NCI-H774 (cell line): Measurements from ENCODE around the gene NRAP.

Experiments used
- DNase-seq: peaks from one replicate; lab custom pipeline; 2025; lab: John Stamatoyannopoulos, UW

The NRAP gene

DNA sequence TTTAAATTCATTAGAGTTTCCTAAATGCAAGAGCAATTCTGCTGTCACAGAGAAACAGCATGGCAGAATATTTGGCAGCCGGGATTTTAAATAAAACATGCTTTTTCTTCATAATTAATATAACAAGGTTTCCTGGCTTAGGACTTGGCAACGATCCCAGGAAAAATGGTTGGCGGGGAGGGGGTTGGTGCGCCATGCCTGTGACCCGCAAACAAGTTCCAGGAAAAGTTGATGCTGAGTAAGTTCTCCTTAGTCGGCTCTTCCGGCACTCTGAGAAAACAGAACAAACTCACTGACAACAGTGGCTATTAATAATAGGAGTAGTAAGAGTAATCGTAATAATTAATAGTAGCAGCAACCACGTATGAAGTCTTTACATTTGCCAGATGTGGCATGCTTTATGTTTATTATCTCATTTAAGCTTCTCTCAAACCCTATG, 106.4 kb downstream of the NRAP start:
- DNase-seq, result no peak

DNA sequence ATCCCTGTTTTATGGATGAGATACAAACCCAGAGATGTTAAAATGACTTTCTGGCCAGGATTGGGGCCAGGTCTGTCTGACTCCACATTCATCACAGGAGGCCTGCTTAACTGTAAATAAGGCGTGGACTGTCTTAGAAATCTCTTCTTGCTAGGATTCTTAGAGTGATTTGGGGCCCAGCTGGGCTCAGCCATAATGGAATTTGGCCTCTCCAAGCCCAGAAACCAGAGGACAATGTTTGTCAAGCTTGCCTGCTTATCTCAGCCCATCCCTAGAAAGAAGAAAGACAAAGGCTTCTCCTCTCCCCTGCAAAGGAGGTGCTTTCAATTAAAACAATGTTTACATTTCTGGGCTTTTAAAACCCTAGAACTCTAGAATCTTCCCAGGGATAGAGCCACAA, 108.1 kb downstream of the NRAP start:
- no peak for DNase-seq

DNA sequence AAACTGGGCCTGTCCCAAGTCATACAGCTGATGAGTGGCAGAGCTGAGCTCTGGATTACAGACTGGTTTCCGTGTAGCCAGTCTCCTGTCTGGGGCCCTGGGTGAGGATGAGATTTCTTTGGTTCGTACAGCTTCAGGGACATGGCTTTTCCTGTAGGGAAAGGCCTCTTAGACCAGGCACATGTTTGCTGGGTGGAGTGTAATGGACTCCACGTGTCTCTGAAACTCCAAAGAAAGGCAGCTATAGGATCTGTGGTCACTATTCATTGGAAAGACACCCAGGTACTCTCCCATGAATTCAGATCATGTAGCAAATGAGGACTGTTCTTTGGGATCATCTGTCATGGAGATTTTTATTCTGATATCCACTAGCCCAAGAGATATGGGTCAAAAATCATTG, 108.6 kb downstream of the NRAP start:
- DNase-seq, result no peak

DNA sequence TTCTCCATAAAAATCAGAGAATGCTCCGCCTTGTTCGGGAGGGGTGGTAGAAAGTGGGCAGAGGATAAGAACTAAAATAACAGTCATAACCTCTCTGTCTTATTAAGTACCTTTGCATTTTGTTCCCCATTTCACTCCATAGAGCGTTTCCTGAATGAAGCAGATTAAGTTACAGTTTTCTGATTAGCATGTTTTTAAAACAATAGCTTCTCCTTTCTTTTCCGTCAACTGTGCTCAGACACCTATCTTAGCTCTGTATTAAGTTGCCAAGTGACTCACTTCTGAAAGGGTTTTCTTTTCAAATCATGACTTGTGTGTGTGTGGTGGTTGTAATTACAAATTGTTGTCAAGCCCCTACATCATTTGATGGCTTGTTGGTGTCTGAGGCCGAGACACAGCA, 109.6 kb downstream of the NRAP start:
- DNase-seq, result no peak

DNA sequence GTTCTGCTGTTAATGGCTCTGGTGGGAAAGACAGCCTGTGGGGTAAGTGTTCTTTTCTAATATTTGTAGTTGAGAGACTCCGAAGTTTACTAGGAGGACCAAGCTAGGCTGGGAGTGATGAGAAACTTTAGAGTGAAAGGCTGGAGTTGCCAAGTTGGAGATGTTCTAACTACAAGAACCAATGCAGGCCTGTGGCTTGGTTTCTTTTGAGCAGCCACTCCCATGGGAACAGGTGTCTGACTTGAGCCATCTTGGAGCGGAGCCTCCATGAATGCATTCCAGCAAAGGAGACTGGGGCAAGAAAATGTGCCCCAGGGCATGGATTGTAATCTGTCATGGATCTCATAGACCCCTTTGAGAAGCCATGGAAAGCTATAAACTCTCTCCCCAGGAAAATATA, 110.7 kb downstream of the NRAP start:
- DNase-seq, result no peak

DNA sequence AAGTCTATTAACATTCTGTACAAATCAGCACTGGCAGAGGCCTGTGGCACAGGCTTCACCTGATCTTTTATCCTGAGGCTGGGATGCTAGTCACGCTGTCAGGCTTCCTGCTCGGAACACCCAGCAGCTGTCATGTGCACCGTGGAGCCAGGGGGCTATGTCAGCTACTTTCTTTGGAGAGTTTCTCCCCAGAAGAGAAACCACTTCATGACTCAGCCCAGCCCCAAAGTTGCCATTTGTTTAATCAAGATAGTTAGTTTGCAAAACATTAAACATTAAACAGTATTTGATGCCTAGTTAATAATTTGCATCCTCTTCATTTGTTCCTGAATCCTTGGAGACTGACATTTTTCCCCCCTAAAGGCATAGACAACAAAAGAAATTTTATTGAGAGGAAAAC, 111.1 kb downstream of the NRAP start, which contains the start of gene HABP2:
TSS of gene HABP2 (plus strand) at position 353 of the 400 bp plus-strand sequence. CDS start 69 bp downstream, outside the sequence.
- no peak for DNase-seq

DNA sequence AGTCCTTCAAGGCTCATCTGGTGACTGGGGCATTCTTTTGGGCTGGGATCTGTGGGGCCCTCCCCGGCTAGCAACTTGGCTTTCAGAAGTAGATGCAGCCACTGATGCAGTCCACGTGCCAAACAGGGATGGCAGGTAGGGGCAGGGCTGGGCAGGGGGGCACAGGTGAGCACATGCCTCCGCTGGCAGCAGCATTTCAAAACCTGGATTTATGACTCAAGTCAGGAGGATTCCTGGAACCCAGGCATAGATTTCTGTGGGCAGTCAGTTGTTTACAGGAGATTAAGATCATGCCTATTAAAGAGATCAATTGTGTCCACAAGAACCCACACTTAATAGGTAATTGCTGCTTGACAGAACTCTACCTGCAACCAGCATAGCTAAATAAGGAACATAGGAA, 111.8 kb downstream of the NRAP start:
- no peak for DNase-seq

DNA sequence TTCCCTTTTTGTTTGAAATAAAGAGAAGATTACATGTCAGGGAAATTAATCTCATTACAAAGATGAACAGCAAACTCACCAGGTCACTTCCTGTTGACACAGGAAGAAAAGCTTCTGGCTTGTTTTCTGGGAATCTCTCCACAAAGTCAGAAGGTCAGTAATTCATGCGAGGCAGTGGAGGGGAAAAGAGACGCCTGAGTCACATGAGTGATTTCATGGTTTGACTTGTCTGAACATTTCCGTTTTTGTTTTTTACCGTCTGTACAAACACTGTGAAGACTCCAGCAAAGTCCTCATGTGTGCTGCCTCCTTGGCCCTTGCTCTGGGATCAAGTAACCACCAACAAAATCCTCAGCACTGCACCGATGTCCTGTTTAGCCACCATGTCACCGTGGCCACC, 113.5 kb downstream of the NRAP start:
- no peak for DNase-seq

DNA sequence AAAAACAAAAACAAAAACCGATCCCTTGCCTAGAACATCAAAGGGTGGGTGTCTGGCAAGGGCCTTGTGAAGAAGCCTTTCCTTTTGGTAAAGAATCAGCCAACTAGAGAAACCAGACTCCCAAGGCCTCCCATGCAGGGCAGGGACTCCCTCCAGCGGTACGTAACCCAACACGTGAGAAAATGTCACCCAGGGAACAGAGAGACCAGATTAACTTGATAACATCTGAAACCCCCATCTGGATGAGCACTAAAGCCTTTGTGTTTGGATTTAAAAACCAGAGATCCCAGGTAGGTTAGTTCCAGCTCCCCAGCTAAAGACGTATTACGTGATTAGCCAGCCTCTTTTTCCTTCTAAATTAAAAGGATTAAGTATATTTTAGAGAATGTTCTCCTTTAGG, 114.0 kb downstream of the NRAP start:
- DNase-seq, result no peak

DNA sequence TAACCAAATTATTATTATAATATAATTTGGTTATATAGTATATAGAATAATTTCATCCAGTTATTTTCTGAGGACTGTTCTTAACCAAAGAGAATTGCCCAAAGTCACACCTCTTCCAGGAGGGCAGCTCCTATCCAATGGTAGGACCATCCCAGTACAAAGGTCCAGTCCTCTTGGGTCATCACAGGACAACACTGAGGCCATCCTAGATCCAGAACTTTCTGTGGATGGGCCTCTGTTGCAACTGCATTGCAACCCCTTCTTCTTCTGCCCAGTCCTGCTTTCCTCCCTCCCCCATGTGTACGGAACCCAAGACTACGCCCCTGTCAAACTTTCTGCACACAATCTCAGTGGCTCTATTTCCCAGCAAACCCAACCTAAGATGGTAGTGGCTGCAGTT, 116.4 kb downstream of the NRAP start:
- DNase-seq, result no peak

DNA sequence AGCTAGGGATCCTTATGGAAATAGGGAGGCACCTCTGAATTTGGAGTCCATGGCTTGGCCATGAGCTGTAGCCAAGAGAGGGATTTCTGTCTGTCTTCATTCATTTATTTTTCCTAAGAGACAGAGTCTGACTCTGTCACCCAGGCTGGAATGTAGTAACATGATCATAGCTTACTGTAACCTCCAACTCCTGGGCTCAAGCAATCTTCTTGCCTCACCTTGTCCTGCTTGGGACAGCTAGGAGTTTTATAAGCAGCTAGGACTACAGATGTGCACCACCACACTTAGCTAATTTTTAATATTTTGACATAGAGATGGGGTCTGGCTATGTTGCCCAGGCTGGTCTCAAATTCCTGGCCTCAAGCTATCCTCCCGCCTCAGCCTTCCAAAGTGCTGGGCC, 119.4 kb downstream of the NRAP start:
- DNase-seq, result no peak

DNA sequence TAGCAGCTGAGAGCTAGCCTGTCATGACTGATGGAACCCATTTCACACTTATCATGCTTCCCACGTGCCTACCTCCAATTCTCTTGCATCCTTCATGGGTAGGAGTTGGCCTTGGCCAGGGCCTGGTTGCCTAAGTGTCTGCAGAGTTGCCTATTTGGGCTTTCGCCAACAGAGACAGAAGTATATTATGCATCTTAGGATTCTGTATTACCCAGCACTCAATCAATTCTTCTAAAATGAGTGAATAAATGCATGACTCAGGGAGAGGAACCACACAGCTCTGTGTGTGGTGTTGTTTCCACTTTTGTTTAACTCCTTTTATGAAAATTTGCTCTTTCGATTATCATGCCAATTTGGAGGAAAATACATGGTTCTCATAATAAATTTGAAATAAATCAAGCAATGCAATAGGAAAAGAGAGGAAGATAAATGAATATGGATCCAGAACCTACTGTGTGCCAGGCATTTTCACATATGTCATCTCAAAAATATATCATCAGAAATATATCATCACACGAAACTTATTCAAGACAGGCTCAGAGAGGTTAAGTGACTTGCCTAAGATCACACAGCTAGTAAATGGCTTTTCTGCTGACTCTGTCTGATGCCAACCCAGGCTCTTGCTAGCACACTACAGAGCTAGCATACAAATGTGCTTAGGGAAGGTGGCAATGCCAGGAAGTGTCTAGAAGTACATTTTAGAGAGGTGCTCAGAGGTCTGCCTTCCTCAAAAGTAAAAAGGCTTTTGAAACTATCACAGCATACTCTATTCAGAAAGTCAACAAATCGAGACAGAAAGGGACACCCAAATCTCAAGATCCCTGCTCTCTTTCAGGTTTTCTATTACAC, 120.5 kb downstream of the NRAP start:
- DNase-seq, result no peak

DNA sequence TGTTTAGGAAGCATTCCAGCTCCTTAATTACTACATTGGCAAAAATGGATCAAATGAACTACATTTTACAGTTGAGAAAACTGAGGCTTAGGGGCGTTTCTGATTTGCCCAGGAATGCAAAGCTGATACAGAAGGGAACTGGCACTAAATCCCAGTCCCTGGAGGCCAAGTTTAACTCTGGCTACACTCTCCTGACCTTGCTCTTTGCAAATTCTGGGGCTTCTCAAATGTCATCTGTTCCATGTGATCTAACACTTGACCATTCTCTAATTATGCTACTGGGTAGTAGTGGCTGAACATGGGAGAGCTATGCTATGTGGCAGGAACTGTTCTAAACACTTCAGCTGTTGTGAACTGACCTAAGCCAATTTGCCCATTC, 122.3 kb downstream of the NRAP start:
- DNase-seq, result no peak

DNA sequence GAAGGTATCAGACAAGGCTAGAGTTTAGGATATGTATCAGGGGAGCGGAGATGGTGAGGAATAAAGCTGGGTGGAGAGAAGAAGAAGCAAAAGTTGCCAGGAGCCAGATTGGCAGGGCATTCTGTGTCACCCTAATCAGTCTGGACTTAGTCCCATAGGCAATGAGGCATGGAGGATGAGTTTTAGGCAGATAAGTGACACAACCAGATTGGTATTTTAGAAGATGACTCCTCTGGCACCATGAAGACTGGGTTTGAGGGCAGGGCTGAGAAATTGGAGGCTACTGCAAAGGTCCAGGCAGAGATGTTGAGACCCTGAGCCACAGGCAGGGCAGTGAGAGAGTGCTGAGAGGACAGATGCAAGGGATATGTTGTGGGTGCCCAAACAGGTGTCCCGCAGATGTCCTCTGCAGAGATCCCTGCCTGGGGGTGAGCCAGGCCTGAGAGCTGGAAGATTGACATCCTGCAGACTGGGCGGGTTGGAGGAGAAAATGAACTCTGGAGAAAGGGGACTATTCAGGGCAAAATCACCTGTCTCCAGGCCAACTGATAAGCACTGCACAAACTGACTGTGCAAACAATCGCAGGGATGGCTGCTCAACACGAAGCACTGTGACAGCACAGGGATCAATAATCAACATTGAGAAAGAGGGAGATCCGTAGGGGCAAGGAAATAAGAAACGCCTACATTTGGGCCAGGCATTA, 122.8 kb downstream of the NRAP start:
- DNase-seq, result no peak

DNA sequence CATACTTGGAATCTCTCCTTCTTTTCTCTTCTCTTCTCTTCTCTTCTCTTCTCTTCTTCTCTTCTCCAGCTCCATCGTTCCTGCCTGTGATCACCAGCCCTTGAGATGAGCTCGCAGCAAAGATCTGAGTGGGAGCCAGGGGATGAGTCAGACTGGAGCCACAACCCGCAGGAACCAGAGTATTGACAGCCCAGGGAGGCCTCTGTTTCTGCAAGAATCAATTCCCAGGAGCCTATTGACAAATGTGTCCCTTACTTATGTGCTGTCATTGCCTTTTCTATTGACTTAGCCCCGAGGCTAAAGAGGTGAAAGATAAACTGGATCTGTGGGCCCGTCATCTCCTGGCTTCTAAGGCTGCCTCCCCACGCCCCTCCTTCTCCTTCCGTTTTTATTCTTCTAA, 124.1 kb downstream of the NRAP start:
- DNase-seq, result no peak
